ENCODE measurements around the gene COL7A1.

COL7A1 gene

DNA sequence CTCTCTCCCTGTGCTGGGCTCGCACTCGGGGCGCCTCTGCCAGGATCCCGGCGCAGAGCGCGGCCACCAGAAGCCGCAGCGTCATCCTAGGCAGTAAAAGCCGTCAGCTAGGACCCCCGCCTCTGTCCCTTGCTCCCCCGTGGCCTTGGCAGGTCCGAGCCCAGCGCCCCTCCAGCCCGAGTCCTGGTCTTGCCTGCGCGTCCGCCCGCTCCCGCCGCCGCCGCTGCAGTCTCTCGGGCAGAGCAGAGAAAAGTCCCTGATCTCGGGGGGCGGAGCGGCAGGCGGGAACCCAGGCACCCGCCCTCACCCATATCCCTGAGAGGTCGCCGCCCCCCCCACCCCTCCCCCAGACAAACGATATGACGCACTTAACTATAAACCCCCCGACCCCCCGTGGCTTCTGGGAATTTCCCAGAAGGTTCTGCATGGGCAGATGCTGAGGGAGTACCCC lies at the start of gene COL7A1:
Gene COL7A1, minus strand, starts transcription at position 255 of the 451 bp plus-strand sequence. Its CDS starts 170 bp downstream, at position 85.
- DNase-seq (ENCODE audit: low read depth) = no peak

DNA sequence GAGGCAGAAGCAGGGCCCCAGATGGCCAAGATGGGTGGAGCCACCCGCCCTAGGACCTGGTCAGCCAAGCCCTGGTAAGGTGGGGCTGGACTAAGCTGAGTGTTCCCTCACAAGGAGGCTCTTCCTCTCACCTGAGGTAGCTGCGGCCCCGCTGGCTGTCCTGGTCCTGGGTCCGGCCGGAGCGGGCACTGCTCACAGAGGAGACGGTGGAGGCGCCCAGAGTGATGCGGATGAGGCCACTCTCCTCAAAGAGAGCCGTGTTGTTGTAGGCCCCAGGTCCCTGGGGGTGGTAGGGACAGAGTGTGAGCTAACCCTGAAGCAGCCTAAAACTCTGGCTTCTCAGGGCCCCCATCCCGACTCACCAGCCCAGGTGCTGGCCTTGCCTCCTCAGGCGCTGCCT lies 47.5 kb upstream of the COL7A1 start:
- DNase-seq (ENCODE audit: low read depth) = no peak

DNA sequence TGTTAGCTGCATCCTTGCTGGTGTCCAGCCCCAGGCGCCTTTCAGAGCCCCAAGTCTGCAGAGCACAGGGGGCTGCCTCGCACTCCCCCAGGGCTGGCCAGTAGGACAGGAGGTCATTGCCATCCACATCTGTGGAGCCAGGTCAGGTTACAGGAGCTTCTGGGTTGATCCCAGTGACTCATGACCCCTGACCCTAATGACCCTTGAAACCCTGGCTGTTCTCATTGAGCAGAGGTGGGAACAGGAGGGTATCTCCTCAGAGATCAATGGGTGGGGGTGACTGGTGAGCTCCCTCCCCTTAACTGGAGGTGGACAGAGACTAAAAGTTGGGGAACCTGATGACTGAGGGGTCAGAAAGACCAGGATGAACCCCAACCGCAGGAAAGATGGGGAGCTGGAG lies 46.3 kb upstream of the COL7A1 start:
- no peak for DNase-seq (ENCODE audit: low read depth)

DNA sequence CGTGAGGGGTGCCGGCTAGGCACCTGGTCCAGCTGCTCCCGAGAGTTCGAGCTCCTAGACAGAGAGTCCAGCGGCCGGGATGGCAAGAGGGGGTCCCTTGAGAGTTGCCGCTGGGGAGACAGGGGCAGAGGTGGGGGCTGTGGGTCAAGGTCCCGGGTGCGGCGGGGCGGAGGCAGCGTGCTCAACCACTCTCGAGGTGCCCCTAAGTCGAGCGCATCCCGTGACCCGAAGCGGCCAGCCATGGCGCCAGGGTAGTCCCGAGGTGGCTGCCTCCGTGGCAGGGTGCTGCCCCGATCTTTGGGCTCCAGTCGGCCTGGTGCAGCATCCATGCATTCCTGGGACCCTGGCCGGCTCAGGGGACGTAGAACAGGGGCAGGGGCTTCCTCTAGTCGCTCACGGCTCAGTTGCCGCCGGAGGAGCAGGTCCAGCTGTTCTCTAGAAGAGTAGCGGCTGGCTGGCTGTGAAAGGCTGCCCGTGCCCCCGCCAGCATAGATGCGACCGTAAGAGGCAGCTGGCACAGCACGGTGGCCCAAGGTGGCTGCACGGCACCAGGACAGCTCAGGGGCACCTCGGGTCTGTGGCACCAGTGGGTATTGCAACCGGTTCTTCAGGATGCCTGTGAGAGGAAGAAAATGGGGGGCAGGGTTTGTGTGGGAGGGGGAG lies 44.9 kb upstream of the COL7A1 start:
- no peak for DNase-seq (ENCODE audit: low read depth)

DNA sequence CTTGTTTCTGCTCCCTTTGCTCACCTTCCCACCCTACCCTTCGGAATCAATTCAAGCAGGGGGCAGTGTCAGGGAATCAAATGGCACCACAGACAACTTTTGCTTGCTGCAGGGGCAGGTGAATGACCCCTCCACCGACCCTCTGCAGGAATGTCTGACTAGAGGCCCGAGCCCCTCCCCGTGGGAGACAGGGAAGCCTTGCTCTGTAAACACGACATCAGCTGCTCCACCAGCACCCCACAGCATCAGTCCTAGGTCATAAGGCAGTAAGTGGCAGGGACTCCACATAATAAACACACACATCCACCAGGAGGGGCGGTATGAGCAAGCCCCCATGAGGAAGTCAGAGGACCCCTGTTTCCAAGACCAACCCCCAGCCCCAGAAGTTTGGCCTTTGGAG lies 42.2 kb upstream of the COL7A1 start:
- DNase-seq (ENCODE audit: low read depth) = no peak

DNA sequence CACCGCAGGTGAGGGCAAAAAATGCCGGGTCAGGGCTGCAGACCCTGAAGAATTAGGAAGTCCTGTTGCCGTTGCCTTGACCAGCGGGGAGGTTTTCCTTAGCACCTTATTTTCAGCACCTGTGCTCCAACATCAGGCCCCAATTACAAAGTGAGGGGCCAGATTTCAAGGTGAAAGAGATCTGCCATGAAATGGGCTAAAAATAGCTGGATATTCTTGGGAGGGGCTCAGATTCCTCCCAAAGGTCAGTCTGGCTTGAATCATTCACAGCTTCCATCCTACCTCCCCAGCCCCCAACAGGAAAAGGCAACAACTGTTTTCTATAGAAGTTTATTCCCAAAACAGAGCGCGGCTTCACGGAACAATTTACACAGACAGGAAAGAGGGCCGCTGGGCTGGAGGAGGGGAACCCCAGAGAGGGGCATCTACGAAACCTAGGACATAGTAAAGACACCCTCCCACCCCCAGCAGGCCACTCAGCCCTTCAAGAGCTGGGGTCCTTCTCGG lies 41.1 kb upstream of the COL7A1 start:
- no peak for DNase-seq (ENCODE audit: low read depth)

GRCh38 chr3:48635222-48636021 lies 40.3 kb upstream of the COL7A1 start, which contains the start of gene SLC26A6:
SLC26A6 (minus strand) TSS chr3:48635461; CDS start chr3:48635393, 68 bp downstream.
- peak; percentile 96 for DNase-seq (ENCODE audit: low read depth)

DNA sequence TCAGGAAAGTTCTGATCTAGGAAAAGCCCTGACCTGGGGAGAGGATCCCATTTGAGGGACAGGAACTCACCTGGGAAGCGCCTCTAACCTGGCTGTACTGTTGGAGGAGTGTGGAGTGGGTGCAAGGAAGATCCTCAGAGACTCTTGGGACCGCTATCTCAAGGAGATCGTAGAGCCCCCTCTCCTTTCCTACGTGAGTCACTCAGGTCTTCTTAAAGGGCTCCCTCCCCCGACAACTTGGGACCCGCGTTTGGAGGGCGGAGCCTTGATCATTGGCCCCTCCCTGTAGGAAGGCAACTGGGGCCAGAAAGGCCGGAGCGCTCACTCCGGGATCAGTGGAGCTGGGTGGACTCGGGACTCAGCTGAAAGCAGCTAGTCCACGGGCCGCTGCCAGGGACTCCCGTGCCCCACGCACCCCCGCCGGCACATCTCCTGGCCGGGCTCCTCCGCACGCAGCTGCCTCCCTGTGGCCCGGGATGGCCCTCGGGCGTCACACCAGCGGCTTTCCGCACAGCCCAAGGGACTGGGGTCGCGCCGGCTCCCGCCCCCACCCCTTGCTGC lies 39.6 kb upstream of the COL7A1 start:
- peak; percentile 77 for DNase-seq (ENCODE audit: low read depth)

GRCh38 chr3:48633743-48634142 lies 38.6 kb upstream of the COL7A1 start:
- DNase-seq (ENCODE audit: low read depth) = no peak

- DNase-seq (ENCODE audit: low read depth) = no peak
Measured at GRCh38 chr3:48633256-48633655, 38.1 kb upstream of the COL7A1 start.

DNA sequence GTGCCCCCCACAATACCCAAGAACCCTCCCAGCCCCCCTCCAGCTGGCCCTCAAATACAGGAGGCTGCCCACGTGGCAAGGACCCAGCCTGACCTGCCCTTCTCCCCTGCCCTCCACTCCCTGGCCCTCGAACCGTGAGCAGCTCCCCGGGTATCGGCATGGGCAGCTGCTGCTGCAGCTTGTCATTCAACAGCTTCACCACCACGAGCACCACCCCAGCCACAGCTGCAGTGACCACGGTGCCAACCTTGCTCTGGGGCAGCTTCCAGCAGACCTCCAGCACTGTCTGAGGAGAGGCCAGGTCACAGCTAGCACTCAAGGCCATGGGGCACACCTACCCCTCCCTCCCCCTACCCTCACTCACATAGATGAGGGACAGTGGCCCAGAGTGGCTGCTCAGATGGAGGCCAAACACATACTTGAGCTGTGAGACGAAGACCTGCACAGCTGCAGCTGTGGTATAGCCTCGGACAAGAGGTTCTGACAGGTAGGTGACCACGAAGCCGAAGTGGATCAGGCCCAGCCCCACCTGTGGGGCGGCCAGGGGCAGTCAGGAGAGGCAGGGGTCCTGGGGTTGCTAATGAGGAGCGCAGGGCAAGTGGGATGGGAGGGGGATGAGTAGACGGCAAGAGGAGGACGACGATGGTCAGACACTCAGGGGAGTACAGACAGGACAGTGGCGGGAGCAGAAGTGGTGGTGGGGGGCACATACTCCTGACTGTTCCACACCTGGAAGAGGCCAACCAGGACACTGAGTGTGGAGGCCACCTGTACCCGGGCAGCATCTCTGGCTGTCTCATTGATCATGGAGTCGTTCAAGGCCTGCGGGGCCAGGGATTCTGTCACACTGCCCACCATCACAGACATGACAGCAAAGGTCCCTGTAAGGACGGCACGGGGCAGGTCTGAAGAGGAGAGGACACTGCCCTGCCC lies 36.7 kb upstream of the COL7A1 start:
- no peak for DNase-seq (ENCODE audit: low read depth)

DNA sequence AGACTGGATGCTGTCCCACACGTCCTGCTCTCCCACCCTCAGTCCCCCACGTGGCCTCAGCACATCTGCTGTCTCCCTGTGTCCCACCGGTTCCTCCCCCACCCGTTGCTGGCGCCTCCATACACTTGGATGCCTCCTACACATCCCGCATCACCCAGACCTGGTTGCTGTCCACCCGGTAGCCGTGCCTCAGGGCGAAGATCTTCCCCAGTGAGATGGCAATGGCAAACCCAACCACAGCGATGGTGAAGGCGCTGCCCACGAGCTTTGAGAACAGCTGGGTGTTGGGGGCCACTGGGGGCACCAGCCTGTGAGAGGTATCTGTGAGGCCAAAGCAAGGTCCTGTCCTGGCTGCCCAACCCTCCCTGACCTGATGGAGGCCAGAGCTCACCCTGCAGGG lies 35.7 kb upstream of the COL7A1 start:
- no peak for DNase-seq (ENCODE audit: low read depth)

GRCh38 chr3:48630407-48630806 lies 35.3 kb upstream of the COL7A1 start:
- no peak for DNase-seq (ENCODE audit: low read depth)

DNA sequence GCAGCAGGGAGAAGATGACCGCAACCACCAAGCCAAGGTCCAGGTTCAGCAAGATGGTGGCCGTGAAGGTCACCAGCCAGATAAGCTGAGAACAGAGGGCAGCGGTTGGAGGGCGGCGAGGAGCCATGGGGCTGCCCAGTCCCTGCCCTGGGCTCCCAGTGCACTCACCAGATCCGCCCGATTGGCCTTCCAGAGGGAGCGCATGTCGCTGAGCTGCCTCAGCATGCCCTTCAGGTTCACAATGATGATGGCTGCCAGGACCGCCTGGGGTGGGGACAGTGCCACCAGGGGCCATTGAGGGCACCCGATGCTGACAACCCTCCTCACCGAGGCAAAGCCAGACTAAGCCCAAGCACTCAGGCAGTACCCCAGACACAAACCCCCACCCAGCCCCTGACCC lies 34.8 kb upstream of the COL7A1 start:
- DNase-seq (ENCODE audit: low read depth) = no peak

GRCh38 chr3:48628277-48629017 lies 33.3 kb upstream of the COL7A1 start:
- no peak for DNase-seq (ENCODE audit: low read depth)

DNA sequence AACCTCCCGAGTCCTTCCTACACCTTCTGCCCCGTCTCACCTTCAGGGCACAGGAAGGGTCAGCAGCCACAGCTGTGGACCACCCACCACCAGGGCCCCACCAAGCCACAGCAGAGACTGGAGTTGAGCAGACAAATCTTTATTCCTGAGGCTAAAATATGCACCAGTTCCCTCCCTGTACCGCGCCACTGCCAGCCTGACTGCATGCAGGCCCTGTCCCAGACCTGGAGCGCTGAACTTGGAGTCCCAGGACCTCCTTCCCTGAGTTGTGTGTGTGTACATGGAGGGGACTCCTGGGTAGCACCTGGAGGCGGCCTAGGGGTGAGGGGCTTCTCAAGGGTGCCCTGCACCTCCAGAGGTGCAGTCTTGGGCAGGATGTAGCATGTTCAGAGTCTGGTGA lies 30.5 kb upstream of the COL7A1 start:
- no peak for DNase-seq (ENCODE audit: low read depth)

DNA sequence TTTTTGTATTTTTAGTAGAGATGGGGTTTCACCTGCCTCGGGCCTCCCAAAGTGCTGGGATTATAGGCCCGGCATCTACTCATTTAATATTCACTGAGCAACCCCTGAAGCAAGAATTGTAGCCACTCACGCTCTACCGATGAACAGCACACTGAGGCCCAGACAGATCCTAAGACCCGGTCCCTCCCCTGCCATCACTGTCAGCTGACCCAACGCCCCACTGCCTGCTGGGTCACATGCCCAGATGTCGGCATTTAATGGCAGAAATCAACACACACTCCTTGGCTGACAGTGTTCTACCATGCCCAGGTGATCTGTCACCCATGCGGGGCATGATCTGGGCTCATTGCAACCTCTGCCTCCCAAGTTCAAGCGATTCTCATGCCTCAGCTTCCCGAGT lies 29.6 kb upstream of the COL7A1 start:
- no peak for DNase-seq (ENCODE audit: low read depth)

DNA sequence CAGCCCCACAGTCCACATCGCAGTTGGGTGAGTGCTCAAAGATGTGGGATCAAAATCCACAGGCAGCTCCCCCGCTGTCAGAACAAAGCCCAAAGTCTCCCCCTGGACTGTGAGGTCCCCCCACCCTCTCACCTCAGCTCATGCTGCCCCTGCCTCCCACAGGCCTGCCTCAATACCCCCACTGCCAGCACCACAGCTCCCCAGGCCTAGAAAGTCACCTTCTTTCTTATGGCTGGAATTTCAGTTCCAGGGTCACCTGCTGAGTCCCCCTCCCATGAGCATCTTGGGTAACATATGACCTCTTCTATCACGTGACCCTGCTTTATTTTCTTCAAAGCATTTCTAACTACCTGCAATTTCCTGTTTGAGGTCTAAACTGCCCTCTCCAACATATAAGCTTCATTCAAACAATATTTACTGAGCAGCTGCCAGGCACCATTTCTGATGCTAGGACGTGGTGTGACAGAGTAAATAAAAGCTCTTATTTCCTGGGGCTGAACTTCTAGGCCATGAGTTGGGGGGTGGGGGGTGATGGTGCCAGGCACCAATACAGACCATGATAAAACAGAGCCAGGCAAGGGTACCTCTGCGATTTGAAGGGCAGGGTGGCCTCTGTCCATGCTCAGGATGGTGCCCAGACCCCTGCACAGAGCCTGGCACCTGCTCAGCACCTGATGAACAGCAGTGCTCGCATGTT lies 28.9 kb upstream of the COL7A1 start:
- DNase-seq (ENCODE audit: low read depth) = no peak

DNA sequence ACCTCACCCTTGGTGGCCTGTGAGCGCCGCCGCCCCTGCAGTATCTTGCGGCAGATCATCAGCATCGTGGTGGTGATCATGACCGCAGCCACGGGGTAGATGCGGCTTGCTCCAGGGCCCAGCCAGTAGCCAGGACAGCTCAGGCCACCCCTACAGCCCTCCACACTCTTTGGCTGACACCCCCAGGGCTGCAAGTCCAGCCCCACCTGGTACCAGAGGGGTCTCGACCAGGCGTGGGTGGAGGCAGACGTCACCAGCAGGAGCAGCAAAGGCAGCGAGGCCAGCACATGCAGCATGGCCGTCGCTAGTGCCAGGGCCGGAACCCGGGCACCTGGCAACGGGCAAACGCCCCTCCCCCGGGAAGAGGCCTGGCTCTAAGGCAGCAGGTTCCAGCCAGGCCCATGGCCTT lies 26.3 kb upstream of the COL7A1 start, which contains the start of gene TMEM89:
Gene TMEM89, minus strand, starts transcription at position 309 of the 409 bp plus-strand sequence. Its CDS starts 13 bp downstream, at position 296.
- no peak for DNase-seq (ENCODE audit: low read depth)

Measured in ELR (cell line).